Fibroblast of lung (primary cell): ENCODE data around the gene MAGI2. TPM values are rescaled to one million over a fixed set of nuclear protein-coding genes. Genes with fewer than 3 reads are reported as not detected.

Experiments used
- DNase-seq, 2 donors: peaks; one replicate each; pipeline versions ENCODE4 v3.0.0 to v3.0.0-alpha.2; 2010; ENCODE audit warnings: low read depth in 2 of 2
- H2AFZ ChIP-seq: 2 replicates; pipeline ENCODE4 v1.5.1; 2012; ENCODE audit warnings: low read length, control low read depth, inconsistent platforms
- H3K27ac ChIP-seq: 2 replicates; pipeline ENCODE4 v1.5.1; 2011; ENCODE audit warnings: low read length, control low read depth; ENCODE audit not compliant: insufficient read depth
- H3K27me3 ChIP-seq: 2 replicates; pipeline ENCODE4 v1.5.1; 2011; ENCODE audit warnings: mild to moderate bottlenecking, low read length; ENCODE audit not compliant: control insufficient read depth, insufficient read depth
- H3K36me3 ChIP-seq: 2 replicates; pipeline ENCODE4 v1.5.1; 2011; ENCODE audit warnings: low read length; ENCODE audit not compliant: control insufficient read depth, insufficient read depth
- H3K4me1 ChIP-seq: 2 replicates; pipeline ENCODE4 v1.5.1; 2011; ENCODE audit warnings: low read length; ENCODE audit not compliant: control insufficient read depth, insufficient read depth; ENCODE audit errors: extremely low read depth
- H3K4me2 ChIP-seq: 2 replicates; pipeline ENCODE4 v1.5.1; 2011; ENCODE audit warnings: low read length, control low read depth; ENCODE audit not compliant: insufficient read depth; ENCODE audit errors: extremely low read depth
- H3K4me3 ChIP-seq, 4 experiments: fragments of 200-600 bp in 1 of 4; sonication (generic) in 1 of 4; replicated peaks in 1 of 4; 2 replicates each; pipeline ENCODE4 v1.5.1; 2011 to 2016; ENCODE audit warnings: low read length in 4 of 4, low read depth in 3 of 4, mild to moderate bottlenecking in 3 of 4, control low read depth in 2 of 4, inconsistent platforms in 1 of 4, mixed read lengths in 1 of 4; ENCODE audit not compliant: insufficient read depth in 1 of 4; ENCODE audit errors: control extremely low read depth in 1 of 4
- H3K79me2 ChIP-seq: 2 replicates; pipeline ENCODE4 v1.5.1; 2012; ENCODE audit warnings: mild to moderate bottlenecking, low read length, inconsistent platforms; ENCODE audit not compliant: control insufficient read depth, insufficient read depth
- H3K9ac ChIP-seq: 2 replicates; pipeline ENCODE4 v1.5.1; 2011; ENCODE audit warnings: mild to moderate bottlenecking, low read length, control low read depth; ENCODE audit not compliant: insufficient read depth
- H3K9me3 ChIP-seq: 2 replicates; pipeline ENCODE4 v1.5.1; 2012; ENCODE audit warnings: low read depth, low read length; ENCODE audit not compliant: control insufficient read depth, insufficient read depth
- H4K20me1 ChIP-seq: 2 replicates; pipeline ENCODE4 v1.5.1; 2011; ENCODE audit warnings: low read length; ENCODE audit not compliant: control insufficient read depth, insufficient read depth; ENCODE audit errors: extremely low read depth
- CTCF ChIP-seq, 2 donors: IDR thresholded peaks in 1 of 2; conservative IDR thresholded peaks in 1 of 2; 1 replicate in 1 of 2; 2 replicates in 1 of 2; pipeline ENCODE4 v1.5.1; 2011 to 2012; ENCODE audit warnings: low read length in 2 of 2, control low read depth in 1 of 2, inconsistent platforms in 1 of 2, low read depth in 1 of 2, mild to moderate bottlenecking in 1 of 2
- EZH2 ChIP-seq: IDR thresholded peaks from 2 replicates; pipeline ENCODE4 v1.5.1; 2012; ENCODE audit warnings: low read length, control low read depth, mild to moderate bottlenecking; ENCODE audit errors: missing control alignments
- polyA plus RNA-seq, 2 donors: library from polyadenylated mRNA; depleted of rRNA in 1 of 2; stranded (reverse) in 1 of 2; unstranded in 1 of 2; fragments of >200 nt; gene quantifications; 2 replicates each; pipeline ENCODE4 v1.2.1, GENCODE V29; 2011 to 2012; ENCODE audit warnings: missing spikeins in 1 of 2
- total RNA-seq: library from RNA; depleted of rRNA; stranded (reverse); fragments of >200 nt; gene quantifications from 2 replicates; pipeline ENCODE4 v1.2.1, GENCODE V29; 2014

The MAGI2 gene
- total and polyA plus RNA-seq, 2 donors (not counting 1 experiment from before 2014, with no cell fraction given) = 1.8 to 17.0 TPM

GRCh38 chr7:79185605-79186004 lies 267.9 kb downstream of the MAGI2 start:
- TF ChIP-seq EZH2 (no peak), CTCF (conservative IDR thresholded peaks at IDR 0.05 in 1 of 2, IDR thresholded peaks at IDR 0.05 in 1 of 2; ENCODE audit: low read depth in 1 of 2, low read length in 2 of 2) (no peak)
- no peak overlapping the region for H3K9ac ChIP-seq
- peaks cover 3% of the 10 kb centered on the region for H3K4me1 ChIP-seq
- no peak for DNase-seq
- H3K27ac ChIP-seq = no peak overlapping the region
- no peak overlapping the region for H3K4me2 ChIP-seq
- no peaks in the 10 kb centered on the region for H3K79me2 ChIP-seq
- no peak overlapping the region for H2AFZ ChIP-seq
- H3K4me3 ChIP-seq = no peak overlapping the region
- H3K27me3 ChIP-seq = no peaks in the 10 kb centered on the region
- no peaks in the 10 kb centered on the region for H4K20me1 ChIP-seq
- H3K36me3 ChIP-seq = no peaks in the 10 kb centered on the region
- H3K9me3 ChIP-seq = no peaks in the 10 kb centered on the region

- H3K9me3 ChIP-seq = no peaks in the 10 kb centered on the region
- H3K4me3 ChIP-seq = no peak overlapping the region
- H3K36me3 ChIP-seq = no peaks in the 10 kb centered on the region
- DNase-seq = peak; percentile 90 to 91
- H3K4me1 ChIP-seq = peaks cover 3% of the 10 kb centered on the region
- TF ChIP-seq EZH2 (no peak), CTCF (conservative IDR thresholded peaks at IDR 0.05 in 1 of 2, IDR thresholded peaks at IDR 0.05 in 1 of 2; ENCODE audit: low read depth in 1 of 2, low read length in 2 of 2) (no peak)
- H2AFZ ChIP-seq = no peak overlapping the region
- H3K4me2 ChIP-seq = peak overlapping the region; percentile 23
- H3K79me2 ChIP-seq = no peaks in the 10 kb centered on the region
- H3K27me3 ChIP-seq = no peaks in the 10 kb centered on the region
- no peaks in the 10 kb centered on the region for H4K20me1 ChIP-seq
- H3K9ac ChIP-seq = no peak overlapping the region
- H3K27ac ChIP-seq = no peak overlapping the region
Measured at GRCh38 chr7:79182283-79182682, 271.2 kb downstream of the MAGI2 start.

GRCh38 chr7:79180533-79180932 lies 272.9 kb downstream of the MAGI2 start:
- H3K36me3 ChIP-seq = no peaks in the 10 kb centered on the region
- H3K27me3 ChIP-seq = no peaks in the 10 kb centered on the region
- TF ChIP-seq EZH2 = no peak
- TF ChIP-seq CTCF (conservative IDR thresholded peaks at IDR 0.05 in 1 of 2, IDR thresholded peaks at IDR 0.05 in 1 of 2; ENCODE audit: low read depth in 1 of 2, low read length in 2 of 2) = no peak
- H3K79me2 ChIP-seq = no peaks in the 10 kb centered on the region
- H3K4me3 ChIP-seq = no peak overlapping the region
- H3K9ac ChIP-seq = no peak overlapping the region
- H4K20me1 ChIP-seq = no peaks in the 10 kb centered on the region
- H3K27ac ChIP-seq = no peak overlapping the region
- H3K4me1 ChIP-seq = peaks cover 3% of the 10 kb centered on the region
- no peak overlapping the region for H3K4me2 ChIP-seq
- H2AFZ ChIP-seq = no peak overlapping the region
- no peak for DNase-seq
- no peaks in the 10 kb centered on the region for H3K9me3 ChIP-seq
